A549 (cell line): Measurements from ENCODE around the gene NEDD8. TPM values are rescaled to one million over a fixed set of nuclear protein-coding genes. Genes with fewer than 3 reads are reported as not detected.

Source experiments
- ATAC-seq, 2 experiments: fragments of 200-7000 bp in 1 of 2; fragments of >200 bp in 1 of 2; cut with Nextera tagmentation in 1 of 2; cut with Tn5 transposase in 1 of 2; 3 replicates each; pipeline versions ENCODE4 v1.8.0 to v1.9.1; 2018 to 2020; ENCODE audit warnings: mild to moderate bottlenecking in 1 of 2, moderate library complexity in 1 of 2
- CTCF ChIA-PET: fragments of 300-600 bp; sonication (Branson Sonifier 250); formaldehyde crosslinking; extraction: SDS; loops from one replicate; lab custom pipeline; 2021; ENCODE audit warnings: antibody characterized with exemption, inconsistent platforms; lab: Yijun Ruan, JAX
- POLR2A ChIA-PET: fragments of 350-600 bp; formaldehyde crosslinking; extraction: SDS; loops from one replicate; lab custom pipeline; 2021; ENCODE audit warnings: antibody characterized with exemption, inconsistent platforms; lab: Yijun Ruan, JAX
- DNase-seq, 2 experiments: peaks; one replicate each; pipeline versions ENCODE4 v3.0.0 to v3.0.0-alpha.2; 2011 to 2016; ENCODE audit warnings: low read depth in 1 of 2, low spot score in 1 of 2
- FAIRE-seq: peaks from 2 replicates; lab custom pipeline; 2011; peaks lifted over from hg19 to GRCh38; lab: Jason Lieb, UNC
- H3K27ac ChIP-seq, 2 experiments: fragments of >200 bp; sonication (Bioruptor Twin); formaldehyde crosslinking; 3 replicates each; pipeline ENCODE4 v1.5.1; 2016 to 2017
- H3K4me1 ChIP-seq: fragments of >200 bp; sonication (Bioruptor Twin); formaldehyde crosslinking; 3 replicates; pipeline ENCODE4 v1.6.1; 2016
- H3K4me2 ChIP-seq: fragments of >200 bp; sonication (Bioruptor Twin); formaldehyde crosslinking; 3 replicates; pipeline ENCODE4 v1.6.1; 2016
- H3K4me3 ChIP-seq: fragments of >200 bp; sonication (Bioruptor Twin); formaldehyde crosslinking; 3 replicates; pipeline ENCODE4 v1.5.1; 2016
- H3K9me3 ChIP-seq: fragments of >200 bp; sonication (Bioruptor Twin); formaldehyde crosslinking; 3 replicates; pipeline ENCODE4 v1.6.1; 2016
- ATOH8 ChIP-seq: fragments of 250-450 bp; sonication (Bioruptor Pico); IDR thresholded peaks from 2 replicates; pipeline ENCODE4 v1.5.0; 2020; ENCODE audit warnings: low read depth, mild to moderate bottlenecking, moderate library complexity
- BHLHE40 ChIP-seq: IDR thresholded peaks from 2 replicates; pipeline ENCODE4 v1.6.1; 2012; ENCODE audit warnings: low read depth, low read length, inconsistent platforms
- CBX2 ChIP-seq: fragments of 200-600 bp; sonication (generic); IDR thresholded peaks from 2 replicates; pipeline ENCODE4 v1.6.1; 2016; ENCODE audit warnings: low read depth, mild to moderate bottlenecking, borderline replicate concordance
- CBX8 ChIP-seq: fragments of 200-600 bp; sonication (generic); IDR thresholded peaks from 2 replicates; pipeline ENCODE4 v1.6.1; 2016
- CHD2 ChIP-seq: fragments of 150-350 bp; IDR thresholded peaks from 2 replicates; pipeline ENCODE4 v1.6.1; 2014; ENCODE audit warnings: low read length; ENCODE audit not compliant: partially characterized antibody
- CTCF ChIP-seq: fragments of >200 bp; sonication (Bioruptor Twin); formaldehyde crosslinking; IDR thresholded peaks from 3 replicates; pipeline ENCODE4 v1.5.1; 2016
- EHMT2 ChIP-seq: fragments of 200-600 bp; sonication (generic); IDR thresholded peaks from 2 replicates; pipeline ENCODE4 v1.6.1; 2016; ENCODE audit warnings: antibody characterized with exemption, low read depth, mild to moderate bottlenecking, moderate library complexity
- HDAC2 ChIP-seq: fragments of 200-600 bp; sonication (generic); IDR thresholded peaks from 2 replicates; pipeline ENCODE4 v1.6.1; 2016
- HEYL ChIP-seq: fragments of 250-450 bp; sonication (Bioruptor Pico); IDR thresholded peaks from 2 replicates; pipeline ENCODE4 v1.8.0; 2021; ENCODE audit warnings: mild to moderate bottlenecking, moderate library complexity
- HOXA7 ChIP-seq: fragments of 250-450 bp; sonication (Bioruptor Pico); IDR thresholded peaks from 2 replicates; pipeline ENCODE4 v1.5.0; 2020; ENCODE audit warnings: mild to moderate bottlenecking, moderate library complexity
- JUN ChIP-seq, 2 experiments: fragments of >200 bp; sonication (Bioruptor Twin); formaldehyde crosslinking; IDR thresholded peaks; 2 replicates in 1 of 2; 3 replicates in 1 of 2; pipeline ENCODE4 v1.6.1; 2016 to 2017
- JUNB ChIP-seq: fragments of >200 bp; sonication (Bioruptor Twin); formaldehyde crosslinking; IDR thresholded peaks from 2 replicates; pipeline ENCODE4 v1.6.1; 2016
- KDM1A ChIP-seq: fragments of 200-600 bp; sonication (generic); IDR thresholded peaks from 2 replicates; pipeline ENCODE4 v1.6.1; 2016; ENCODE audit warnings: low read depth, mild to moderate bottlenecking
- KDM5A ChIP-seq: fragments of 200-600 bp; sonication (generic); IDR thresholded peaks from 2 replicates; pipeline ENCODE4 v1.6.1; 2016; ENCODE audit warnings: antibody characterized with exemption, mild to moderate bottlenecking
- MAZ ChIP-seq: fragments of 150-350 bp; IDR thresholded peaks from 2 replicates; pipeline ENCODE4 v1.6.1; 2014; ENCODE audit warnings: antibody characterized with exemption, low read depth, low read length, borderline replicate concordance
- NPAS2 ChIP-seq: fragments of 250-450 bp; sonication (Bioruptor Pico); IDR thresholded peaks from 2 replicates; pipeline ENCODE4 v1.8.0; 2022; ENCODE audit warnings: mild to moderate bottlenecking, moderate library complexity, borderline replicate concordance
- NR3C1 ChIP-seq: fragments of >200 bp; sonication (Bioruptor Twin); formaldehyde crosslinking; IDR thresholded peaks from 3 replicates; pipeline ENCODE4 v1.6.1; 2017
- PHF8 ChIP-seq: fragments of 200-600 bp; sonication (generic); IDR thresholded peaks from 2 replicates; pipeline ENCODE4 v1.6.1; 2016; ENCODE audit warnings: low read depth, mild to moderate bottlenecking, antibody characterized with exemption, moderate library complexity, borderline replicate concordance
- POLR2A ChIP-seq: IDR thresholded peaks from 2 replicates; pipeline ENCODE4 v1.6.1; 2012; ENCODE audit warnings: mild to moderate bottlenecking, low read length
- RARB ChIP-seq: fragments of 250-450 bp; sonication (Bioruptor Pico); IDR thresholded peaks from 2 replicates; pipeline ENCODE4 v1.8.0; 2021; ENCODE audit warnings: mild to moderate bottlenecking, moderate library complexity
- RCOR1 ChIP-seq: fragments of 150-350 bp; IDR thresholded peaks from 2 replicates; pipeline ENCODE4 v1.6.1; 2014; ENCODE audit warnings: antibody characterized with exemption, low read length, low read depth
- RFX5 ChIP-seq: fragments of 450-650 bp; IDR thresholded peaks from 2 replicates; pipeline ENCODE4 v1.7.1; 2014; ENCODE audit warnings: antibody characterized with exemption, mild to moderate bottlenecking, moderate library complexity
- SREBF2 ChIP-seq: fragments of 450-650 bp; IDR thresholded peaks from 2 replicates; pipeline ENCODE4 v1.6.1; 2014; ENCODE audit warnings: mild to moderate bottlenecking, moderate library complexity
- TP53 ChIP-seq: fragments of 250-450 bp; sonication (Bioruptor Pico); IDR thresholded peaks from 2 replicates; pipeline ENCODE4 v1.5.0; 2021; ENCODE audit warnings: mild to moderate bottlenecking, moderate library complexity
- USF2 ChIP-seq: fragments of 450-650 bp; IDR thresholded peaks from 2 replicates; pipeline ENCODE4 v1.6.1; 2014; ENCODE audit warnings: antibody characterized with exemption
- ZC3H11A ChIP-seq: fragments of 450-650 bp; IDR thresholded peaks from 2 replicates; pipeline ENCODE4 v1.6.1; 2014; ENCODE audit warnings: antibody characterized with exemption, mild to moderate bottlenecking
- ZSCAN20 ChIP-seq: fragments of 250-450 bp; sonication (Bioruptor Pico); IDR thresholded peaks from 2 replicates; pipeline ENCODE4 v1.8.0; 2022; ENCODE audit warnings: mild to moderate bottlenecking, moderate library complexity
- WGBS: methylation state at CpG from one replicate; pipeline ENCODE4 v1.1.6; 2017; ENCODE audit errors: missing lambda C conversion rate; 5-methylcytosine and 5-hydroxymethylcytosine counted together
- polyA plus RNA-seq, 4 experiments: library from polyadenylated mRNA; depleted of rRNA in 3 of 4; stranded (reverse); fragments of >200 nt; fragmentation: RNase III in 1 of 4; extraction: RNeasy Plus Mini Kit Qiagen cat#74134 plus additional on column Dnase treatment in 1 of 4; gene quantifications; 2 replicates in 3 of 4; 3 replicates in 1 of 4; pipeline ENCODE4 v1.2.3, GENCODE V29; 2011 to 2017
- TF ChIP-seq, protein P1 (sequence below): fragments of 150-350 bp; IDR thresholded peaks from 2 replicates; pipeline ENCODE4 v1.6.1; 2014; ENCODE audit warnings: low read depth, mild to moderate bottlenecking, low read length
- TF ChIP-seq, protein P2 (sequence below): fragments of >200 bp; sonication (Bioruptor Twin); formaldehyde crosslinking; IDR thresholded peaks from 3 replicates; pipeline ENCODE4 v1.6.1; 2016

The NEDD8 gene
- polyA plus RNA-seq, 2 of the 4 experiments (the other 2 are of a cell fraction) = 433 to 589 TPM

DNA sequence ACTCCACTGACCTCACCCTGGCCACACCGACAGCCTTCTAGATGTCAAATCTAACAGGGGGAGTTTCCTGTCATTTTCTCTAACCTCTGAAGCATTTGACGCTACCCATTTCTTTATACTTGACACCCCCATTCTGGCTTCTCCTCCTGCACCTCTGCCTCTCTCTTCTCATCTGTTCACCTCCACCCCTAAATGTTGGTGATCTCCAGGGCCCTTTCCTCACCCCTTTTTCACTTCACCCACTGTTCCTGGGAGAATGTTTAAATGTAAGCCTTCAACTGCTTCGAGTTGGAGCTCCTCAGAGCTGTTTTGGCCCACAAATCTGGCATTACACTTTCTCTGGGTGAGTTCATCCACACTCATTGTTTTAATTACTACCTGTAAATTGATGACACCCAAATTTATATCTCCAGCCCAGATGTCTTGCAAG lies 39.7 kb upstream of the NEDD8 start:
- TF ChIP-seq, protein P1, sequence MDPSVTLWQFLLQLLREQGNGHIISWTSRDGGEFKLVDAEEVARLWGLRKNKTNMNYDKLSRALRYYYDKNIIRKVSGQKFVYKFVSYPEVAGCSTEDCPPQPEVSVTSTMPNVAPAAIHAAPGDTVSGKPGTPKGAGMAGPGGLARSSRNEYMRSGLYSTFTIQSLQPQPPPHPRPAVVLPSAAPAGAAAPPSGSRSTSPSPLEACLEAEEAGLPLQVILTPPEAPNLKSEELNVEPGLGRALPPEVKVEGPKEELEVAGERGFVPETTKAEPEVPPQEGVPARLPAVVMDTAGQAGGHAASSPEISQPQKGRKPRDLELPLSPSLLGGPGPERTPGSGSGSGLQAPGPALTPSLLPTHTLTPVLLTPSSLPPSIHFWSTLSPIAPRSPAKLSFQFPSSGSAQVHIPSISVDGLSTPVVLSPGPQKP = no peak
- TF ChIP-seq CBX8 = no peak
- TF ChIP-seq ZC3H11A = no peak
- TF ChIP-seq ZSCAN20 (CRISPR knock-in tag) = no peak
- no peak for TF ChIP-seq MAZ
- no peak for TF ChIP-seq KDM5A
- no peak for TF ChIP-seq KDM1A
- TF ChIP-seq CTCF = no peak
- TF ChIP-seq HOXA7 (CRISPR knock-in tag) = no peak
- TF ChIP-seq TP53 (CRISPR knock-in tag) = no peak
- no peak for TF ChIP-seq PHF8
- TF ChIP-seq RCOR1 = no peak
- TF ChIP-seq NPAS2 = no peak
- TF ChIP-seq CHD2 = no peak
- no peak for TF ChIP-seq CBX2
- no peak for TF ChIP-seq ATOH8 (CRISPR knock-in tag)
- TF ChIP-seq JUNB = no peak
- TF ChIP-seq NR3C1 = no peak
- no peak for TF ChIP-seq RARB (CRISPR knock-in tag)
- no peak; a peak in 1 of 6 replicates for ATAC-seq
- Histone ChIP-seq H3K4me3 (peak overlapping the region; percentile 59), H3K4me1 (0 out of 3 replicates have a peak, but pooled peaks cover 5% of the 10 kb centered on the region), H3K9me3 (no peaks in the 10 kb centered on the region), H3K27ac (peak overlapping the region; percentile 89 to 97), H3K4me2 (peak overlapping the region; percentile 85)
- ChIA-PET CTCF (interaction anchor here (1.3 to 34.0 kb wide), 11 partner anchors 10 to 165 kb away, joined by 3 to 469 read pairs (median 5); partner anchors contain the start of genes CIDEB, DHRS1, LTB4R and LTB4R2), POLR2A (interaction anchor here (0.6 to 1.9 kb wide), 21 partner anchors 8 to 171 kb away, joined by 3 to 53 read pairs (median 5); partner anchors contain the start of genes CIDEB, DHRS1, NOP9 and SDR39U1)
- DNase-seq = no peak
- no peak for FAIRE-seq
- 10% methylated on average over 3 of the region's 3 CpGs for WGBS

DNA sequence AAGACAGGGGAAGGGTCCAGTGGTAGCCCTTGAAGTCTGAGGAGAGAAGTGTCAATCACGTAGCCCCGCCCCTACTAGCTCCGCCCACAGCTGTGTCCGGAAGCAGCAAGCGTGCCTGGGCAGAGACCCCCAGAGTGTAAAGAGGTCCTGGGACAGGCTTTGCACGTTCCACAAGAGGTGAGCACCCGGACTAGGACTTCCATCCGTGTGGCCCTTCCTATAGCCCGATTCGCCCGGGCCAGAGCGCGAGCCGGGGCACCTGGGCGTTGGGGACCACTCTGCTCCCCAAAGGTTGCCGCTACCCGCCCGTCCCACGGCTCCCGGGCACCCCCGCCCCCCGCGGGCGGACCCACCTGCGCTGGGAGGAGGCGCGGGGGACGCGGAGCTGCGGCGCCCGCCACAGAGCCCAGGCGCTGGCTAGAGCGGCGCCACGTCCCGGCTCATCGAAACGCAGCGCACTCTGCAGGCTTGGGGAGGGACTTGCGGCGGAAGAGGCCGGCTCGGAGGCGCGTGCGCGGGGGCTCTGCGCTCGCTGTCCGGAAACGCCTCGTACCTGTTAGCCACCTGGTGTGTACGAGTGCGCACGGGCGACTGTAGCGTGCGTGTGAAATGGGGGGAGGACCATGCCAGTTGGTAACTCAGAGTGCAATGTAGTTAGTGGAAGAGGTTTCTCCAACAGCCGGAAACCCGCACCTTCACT lies 39.1 kb upstream of the NEDD8 start, which contains the start of gene RABGGTA:
Gene RABGGTA (minus strand): TSS at position 464 of the 700 bp plus-strand sequence. CDS start 482 bp downstream, outside the sequence.
- peak within 1 kb of the TSS; percentile 59 for H3K4me3 ChIP-seq
- H3K27ac ChIP-seq = peak within 1 kb of the TSS; percentile 89 to 97
- POLR2A ChIA-PET = interaction anchor here (0.6 to 1.9 kb wide), 28 partner anchors 9 to 171 kb away, joined by 3 to 53 read pairs (median 4); partner anchors contain the start of genes CBLN3, CHMP4A, CIDEB and DHRS1
- CTCF ChIA-PET = interaction anchor here (1.0 to 34.0 kb wide), 14 partner anchors 9 to 166 kb away, joined by 3 to 469 read pairs (median 5); partner anchors contain the start of genes CIDEB, DHRS1, LTB4R and LTB4R2
- WGBS = 5% methylated on average over 19 of the region's 61 CpGs
- 0 out of 3 replicates have a peak, but pooled peaks cover 5% of the 10 kb centered on the region for H3K4me1 ChIP-seq
- FAIRE-seq (no peak), ATAC-seq (peak; percentile 91 to 98), DNase-seq (peak; percentile 91 to 93)
- H3K9me3 ChIP-seq = no peaks in the 10 kb centered on the region
- peak within 1 kb of the TSS; percentile 85 for H3K4me2 ChIP-seq
- TF ChIP-seq EHMT2 = no peak
- TF ChIP-seq HEYL = no peak
- peak; percentile 42 for TF ChIP-seq POLR2A
- 0 out of 2 replicates have a peak, but pooled peaks have one; percentile 57 for TF ChIP-seq RFX5
- no peak for TF ChIP-seq SREBF2
- TF ChIP-seq, protein P1 = no peak
- peak; percentile 95 for TF ChIP-seq PHF8
- no peak for TF ChIP-seq BHLHE40
- TF ChIP-seq MAZ = 0 out of 2 replicates have a peak, but pooled peaks have one; percentile 74
- TF ChIP-seq RARB (CRISPR knock-in tag) = no peak
- TF ChIP-seq JUN (IDR thresholded peaks at IDR 0.05) = peak; percentile 61 to 92; a peak in 3 of 5 replicates
- TF ChIP-seq HDAC2 = no peak
- no peak for TF ChIP-seq RCOR1
- TF ChIP-seq USF2 = no peak
- TF ChIP-seq, protein P2, sequence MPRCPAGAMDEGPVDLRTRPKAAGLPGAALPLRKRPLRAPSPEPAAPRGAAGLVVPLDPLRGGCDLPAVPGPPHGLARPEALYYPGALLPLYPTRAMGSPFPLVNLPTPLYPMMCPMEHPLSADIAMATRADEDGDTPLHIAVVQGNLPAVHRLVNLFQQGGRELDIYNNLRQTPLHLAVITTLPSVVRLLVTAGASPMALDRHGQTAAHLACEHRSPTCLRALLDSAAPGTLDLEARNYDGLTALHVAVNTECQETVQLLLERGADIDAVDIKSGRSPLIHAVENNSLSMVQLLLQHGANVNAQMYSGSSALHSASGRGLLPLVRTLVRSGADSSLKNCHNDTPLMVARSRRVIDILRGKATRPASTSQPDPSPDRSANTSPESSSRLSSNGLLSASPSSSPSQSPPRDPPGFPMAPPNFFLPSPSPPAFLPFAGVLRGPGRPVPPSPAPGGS = peak; percentile 75; the same call in 1 of the 3 replicates
